Measurements from ENCODE around the gene MDM2.

Gene MDM2

GRCh38 chr12:68824131-68824530 is 16.2 kb downstream of the MDM2 start:
- no peak overlapping the region for H3K27ac ChIP-seq (ENCODE audit: low read depth, low read length)
- H3K36me3 ChIP-seq (ENCODE audit: control insufficient read depth in 5 of 5, insufficient read depth in 5 of 5, low read length in 5 of 5): peaks cover 49 to 78% (median 55%) of the 10 kb centered on the region in 5 donors
- no peaks in the 10 kb centered on the region for H3K27me3 ChIP-seq (ENCODE audit: control insufficient read depth in 5 of 5, insufficient read depth in 4 of 5, low read length in 5 of 5)
- H3K4me1 ChIP-seq (ENCODE audit: control insufficient read depth in 5 of 5, insufficient read depth in 5 of 5, low read length in 5 of 5): peaks cover 0 to 3% (median 0%) of the 10 kb centered on the region in 5 donors
- H3K9me3 ChIP-seq (ENCODE audit: control insufficient read depth in 5 of 5, low read length in 5 of 5): no peaks in the 10 kb centered on the region
- no peak overlapping the region for H3K9ac ChIP-seq (ENCODE audit: low read length in 5 of 5)
- no peak overlapping the region for H3K4me3 ChIP-seq (ENCODE audit: low read depth in 1 of 5, low read length in 5 of 5)

- Histone ChIP-seq H3K36me3 (ENCODE audit: control insufficient read depth in 5 of 5, insufficient read depth in 5 of 5, low read length in 5 of 5) (peaks cover 47 to 80% (median 53%) of the 10 kb centered on the region in 5 donors), H3K4me1 (ENCODE audit: control insufficient read depth in 5 of 5, insufficient read depth in 5 of 5, low read length in 5 of 5) (peaks cover 0 to 2% (median 0%) of the 10 kb centered on the region in 5 donors)
These were observed 16.7 kb downstream of the MDM2 start for GRCh38 chr12:68824597-68825250.

GRCh38 chr12:68825569-68826217 is 17.7 kb downstream of the MDM2 start:
- Histone ChIP-seq H3K27ac (ENCODE audit: low read depth, low read length) (peak overlapping the region; percentile 65), H3K9me3 (ENCODE audit: control insufficient read depth in 5 of 5, low read length in 5 of 5) (no peaks in the 10 kb centered on the region), H3K27me3 (ENCODE audit: control insufficient read depth in 5 of 5, insufficient read depth in 4 of 5, low read length in 5 of 5) (no peaks in the 10 kb centered on the region), H3K4me1 (ENCODE audit: control insufficient read depth in 5 of 5, insufficient read depth in 5 of 5, low read length in 5 of 5) (no peaks in the 10 kb centered on the region), H3K9ac (ENCODE audit: low read length in 5 of 5) (no peak overlapping the region), H3K4me3 (ENCODE audit: low read depth in 1 of 5, low read length in 5 of 5) (no peak overlapping the region), H3K36me3 (ENCODE audit: control insufficient read depth in 5 of 5, insufficient read depth in 5 of 5, low read length in 5 of 5) (peaks cover 44 to 75% (median 51%) of the 10 kb centered on the region in 5 donors)

More at GRCh38 chr12:68824597-68825250, 16.7 kb downstream of the MDM2 start:
- H3K9ac ChIP-seq (ENCODE audit: low read length in 5 of 5): no peak overlapping the region
- H3K9me3 ChIP-seq (ENCODE audit: control insufficient read depth in 5 of 5, low read length in 5 of 5): no peaks in the 10 kb centered on the region
- no peak overlapping the region for H3K4me3 ChIP-seq (ENCODE audit: low read depth in 1 of 5, low read length in 5 of 5)
- H3K27ac ChIP-seq (ENCODE audit: low read depth, low read length): peak overlapping the region; percentile 65
- no peaks in the 10 kb centered on the region for H3K27me3 ChIP-seq (ENCODE audit: control insufficient read depth in 5 of 5, insufficient read depth in 4 of 5, low read length in 5 of 5)

- peaks cover 36 to 68% (median 48%) of the 10 kb centered on the region in 5 donors for H3K36me3 ChIP-seq (ENCODE audit: control insufficient read depth in 5 of 5, insufficient read depth in 5 of 5, low read length in 5 of 5)
These were observed 20.1 kb downstream of the MDM2 start for GRCh38 chr12:68827895-68828671.

GRCh38 chr12:68828672-68829068 is 20.7 kb downstream of the MDM2 start:
- Histone ChIP-seq H3K9ac (ENCODE audit: low read length in 5 of 5) (no peak overlapping the region), H3K27me3 (ENCODE audit: control insufficient read depth in 5 of 5, insufficient read depth in 4 of 5, low read length in 5 of 5) (no peaks in the 10 kb centered on the region), H3K4me1 (ENCODE audit: control insufficient read depth in 5 of 5, insufficient read depth in 5 of 5, low read length in 5 of 5) (no peaks in the 10 kb centered on the region), H3K36me3 (ENCODE audit: control insufficient read depth in 5 of 5, insufficient read depth in 5 of 5, low read length in 5 of 5) (peaks cover 30 to 65% (median 45%) of the 10 kb centered on the region in 5 donors), H3K27ac (ENCODE audit: low read depth, low read length) (no peak overlapping the region), H3K4me3 (ENCODE audit: low read depth in 1 of 5, low read length in 5 of 5) (no peak overlapping the region), H3K9me3 (ENCODE audit: control insufficient read depth in 5 of 5, low read length in 5 of 5) (no peaks in the 10 kb centered on the region)

More at GRCh38 chr12:68827895-68828671, 20.1 kb downstream of the MDM2 start:
- Histone ChIP-seq H3K9ac (ENCODE audit: low read length in 5 of 5) (no peak overlapping the region), H3K27me3 (ENCODE audit: control insufficient read depth in 5 of 5, insufficient read depth in 4 of 5, low read length in 5 of 5) (no peaks in the 10 kb centered on the region), H3K4me3 (ENCODE audit: low read depth in 1 of 5, low read length in 5 of 5) (no peak overlapping the region), H3K9me3 (ENCODE audit: control insufficient read depth in 5 of 5, low read length in 5 of 5) (no peaks in the 10 kb centered on the region), H3K27ac (ENCODE audit: low read depth, low read length) (peak overlapping the region; percentile 43), H3K4me1 (ENCODE audit: control insufficient read depth in 5 of 5, insufficient read depth in 5 of 5, low read length in 5 of 5) (no peaks in the 10 kb centered on the region)

- Histone ChIP-seq H3K4me3 (ENCODE audit: low read depth in 1 of 5, low read length in 5 of 5) (no peak overlapping the region), H3K4me1 (ENCODE audit: control insufficient read depth in 5 of 5, insufficient read depth in 5 of 5, low read length in 5 of 5) (peaks cover 0 to 11% (median 9%) of the 10 kb centered on the region in 5 donors), H3K27me3 (ENCODE audit: control insufficient read depth in 5 of 5, insufficient read depth in 4 of 5, low read length in 5 of 5) (no peaks in the 10 kb centered on the region), H3K27ac (ENCODE audit: low read depth, low read length) (no peak overlapping the region), H3K9me3 (ENCODE audit: control insufficient read depth in 5 of 5, low read length in 5 of 5) (no peaks in the 10 kb centered on the region), H3K9ac (ENCODE audit: low read length in 5 of 5) (no peak overlapping the region), H3K36me3 (ENCODE audit: control insufficient read depth in 5 of 5, insufficient read depth in 5 of 5, low read length in 5 of 5) (peaks cover 21 to 53% (median 29%) of the 10 kb centered on the region in 5 donors)
These were observed 23.3 kb downstream of the MDM2 start for GRCh38 chr12:68831272-68831671.

GRCh38 chr12:68831751-68832503 is 23.9 kb downstream of the MDM2 start:
- Histone ChIP-seq H3K36me3 (ENCODE audit: control insufficient read depth in 5 of 5, insufficient read depth in 5 of 5, low read length in 5 of 5) (peaks cover 24 to 56% (median 29%) of the 10 kb centered on the region in 5 donors), H3K27me3 (ENCODE audit: control insufficient read depth in 5 of 5, insufficient read depth in 4 of 5, low read length in 5 of 5) (no peaks in the 10 kb centered on the region), H3K4me1 (ENCODE audit: control insufficient read depth in 5 of 5, insufficient read depth in 5 of 5, low read length in 5 of 5) (peaks cover 0 to 12% (median 9%) of the 10 kb centered on the region in 5 donors), H3K9ac (ENCODE audit: low read length in 5 of 5) (no peak overlapping the region), H3K9me3 (ENCODE audit: control insufficient read depth in 5 of 5, low read length in 5 of 5) (no peaks in the 10 kb centered on the region), H3K27ac (ENCODE audit: low read depth, low read length) (no peak overlapping the region), H3K4me3 (ENCODE audit: low read depth in 1 of 5, low read length in 5 of 5) (no peak overlapping the region)

GRCh38 chr12:68832504-68832867 is 24.5 kb downstream of the MDM2 start:
- no peak overlapping the region for H3K4me3 ChIP-seq (ENCODE audit: low read depth in 1 of 5, low read length in 5 of 5)
- no peak overlapping the region for H3K27ac ChIP-seq (ENCODE audit: low read depth, low read length)
- H3K9ac ChIP-seq (ENCODE audit: low read length in 5 of 5): no peak overlapping the region
- no peaks in the 10 kb centered on the region for H3K9me3 ChIP-seq (ENCODE audit: control insufficient read depth in 5 of 5, low read length in 5 of 5)
- H3K4me1 ChIP-seq (ENCODE audit: control insufficient read depth in 5 of 5, insufficient read depth in 5 of 5, low read length in 5 of 5): peaks cover 0 to 12% (median 9%) of the 10 kb centered on the region in 5 donors
- H3K27me3 ChIP-seq (ENCODE audit: control insufficient read depth in 5 of 5, insufficient read depth in 4 of 5, low read length in 5 of 5): no peaks in the 10 kb centered on the region
- H3K36me3 ChIP-seq (ENCODE audit: control insufficient read depth in 5 of 5, insufficient read depth in 5 of 5, low read length in 5 of 5): peaks cover 21 to 60% (median 34%) of the 10 kb centered on the region in 5 donors

- Histone ChIP-seq H3K9me3 (ENCODE audit: control insufficient read depth in 5 of 5, low read length in 5 of 5) (no peaks in the 10 kb centered on the region), H3K4me1 (ENCODE audit: control insufficient read depth in 5 of 5, insufficient read depth in 5 of 5, low read length in 5 of 5) (peaks cover 0 to 12% (median 9%) of the 10 kb centered on the region in 5 donors), H3K27me3 (ENCODE audit: control insufficient read depth in 5 of 5, insufficient read depth in 4 of 5, low read length in 5 of 5) (no peaks in the 10 kb centered on the region), H3K36me3 (ENCODE audit: control insufficient read depth in 5 of 5, insufficient read depth in 5 of 5, low read length in 5 of 5) (peaks cover 25 to 58% (median 34%) of the 10 kb centered on the region in 5 donors), H3K27ac (ENCODE audit: low read depth, low read length) (no peak overlapping the region), H3K9ac (ENCODE audit: low read length in 5 of 5) (no peak overlapping the region), H3K4me3 (ENCODE audit: low read depth in 1 of 5, low read length in 5 of 5) (no peak overlapping the region)
These were observed 25.5 kb downstream of the MDM2 start for GRCh38 chr12:68833508-68833907.

All from subcutaneous abdominal adipose tissue (tissue), 5 donors.